Choroid plexus epithelial cell (primary cell): Measurements from ENCODE around the gene C4B.
"Not testable (repeated sequence)": the region's sequence is repeated elsewhere in the genome, so short reads cannot be mapped to it uniquely, and the experiment has no call there.

Experiments used
- DNase-seq: peaks from one replicate; pipeline ENCODE4 v3.0.0-alpha.2; 2010; ENCODE audit warnings: low read depth
- H3K4me3 ChIP-seq: 2 replicates; pipeline ENCODE4 v1.5.1; 2011; ENCODE audit warnings: low read depth, mild to moderate bottlenecking, control low read depth, low read length, moderate library complexity
- TF ChIP-seq, protein P1 (sequence below): conservative IDR thresholded peaks from 2 replicates; pipeline ENCODE4 v1.5.1; 2011; ENCODE audit warnings: low read depth, mild to moderate bottlenecking, control low read depth, inconsistent platforms, low read length, moderate library complexity

C4B gene

DNA sequence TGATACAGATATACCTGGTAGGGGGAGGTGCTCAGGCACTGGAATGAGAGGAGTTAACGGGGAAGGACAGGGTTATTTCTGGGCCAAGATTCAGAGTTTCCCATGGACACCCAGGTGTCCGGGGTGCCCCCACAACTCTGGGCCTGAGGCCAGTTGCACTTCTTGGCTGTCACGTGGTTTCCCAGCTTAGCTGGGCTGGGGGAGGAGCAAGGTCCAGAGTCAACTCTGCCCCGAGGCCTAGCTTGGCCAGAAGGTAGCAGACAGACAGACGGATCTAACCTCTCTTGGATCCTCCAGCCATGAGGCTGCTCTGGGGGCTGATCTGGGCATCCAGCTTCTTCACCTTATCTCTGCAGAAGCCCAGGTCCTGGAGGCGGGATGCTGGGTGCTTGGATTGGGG is at the start of gene C4B:
Gene C4B, plus strand, starts transcription at position 249 of the 400 bp plus-strand sequence. Its CDS starts 51 bp downstream, at position 300.
- H3K4me3 ChIP-seq, DNase-seq: not testable (repeated sequence)

DNA sequence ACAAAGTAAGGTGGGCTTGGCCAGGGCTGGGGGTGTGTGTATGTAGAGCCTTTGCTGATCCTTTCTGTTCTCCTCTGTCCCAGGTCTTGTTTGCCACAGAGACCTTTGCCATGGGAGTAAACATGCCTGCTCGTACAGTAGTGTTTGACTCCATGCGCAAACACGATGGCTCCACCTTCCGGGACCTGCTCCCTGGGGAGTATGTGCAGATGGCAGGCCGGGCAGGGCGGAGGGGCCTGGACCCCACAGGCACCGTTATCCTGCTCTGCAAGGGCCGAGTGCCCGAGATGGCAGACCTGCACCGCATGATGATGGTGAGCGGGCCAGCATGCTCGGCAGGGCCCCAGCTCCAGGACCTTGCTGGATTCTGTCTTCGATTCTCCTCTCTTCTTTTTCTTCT is 48.9 kb upstream of the C4B start:
- no peak for DNase-seq
- no peak overlapping the region for H3K4me3 ChIP-seq
- TF ChIP-seq, protein P1, sequence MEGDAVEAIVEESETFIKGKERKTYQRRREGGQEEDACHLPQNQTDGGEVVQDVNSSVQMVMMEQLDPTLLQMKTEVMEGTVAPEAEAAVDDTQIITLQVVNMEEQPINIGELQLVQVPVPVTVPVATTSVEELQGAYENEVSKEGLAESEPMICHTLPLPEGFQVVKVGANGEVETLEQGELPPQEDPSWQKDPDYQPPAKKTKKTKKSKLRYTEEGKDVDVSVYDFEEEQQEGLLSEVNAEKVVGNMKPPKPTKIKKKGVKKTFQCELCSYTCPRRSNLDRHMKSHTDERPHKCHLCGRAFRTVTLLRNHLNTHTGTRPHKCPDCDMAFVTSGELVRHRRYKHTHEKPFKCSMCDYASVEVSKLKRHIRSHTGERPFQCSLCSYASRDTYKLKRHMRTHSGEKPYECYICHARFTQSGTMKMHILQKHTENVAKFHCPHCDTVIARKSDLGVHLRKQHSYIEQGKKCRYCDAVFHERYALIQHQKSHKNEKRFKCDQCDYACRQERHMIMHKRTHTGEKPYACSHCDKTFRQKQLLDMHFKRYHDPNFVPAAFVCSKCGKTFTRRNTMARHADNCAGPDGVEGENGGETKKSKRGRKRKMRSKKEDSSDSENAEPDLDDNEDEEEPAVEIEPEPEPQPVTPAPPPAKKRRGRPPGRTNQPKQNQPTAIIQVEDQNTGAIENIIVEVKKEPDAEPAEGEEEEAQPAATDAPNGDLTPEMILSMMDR, result no peak

DNA sequence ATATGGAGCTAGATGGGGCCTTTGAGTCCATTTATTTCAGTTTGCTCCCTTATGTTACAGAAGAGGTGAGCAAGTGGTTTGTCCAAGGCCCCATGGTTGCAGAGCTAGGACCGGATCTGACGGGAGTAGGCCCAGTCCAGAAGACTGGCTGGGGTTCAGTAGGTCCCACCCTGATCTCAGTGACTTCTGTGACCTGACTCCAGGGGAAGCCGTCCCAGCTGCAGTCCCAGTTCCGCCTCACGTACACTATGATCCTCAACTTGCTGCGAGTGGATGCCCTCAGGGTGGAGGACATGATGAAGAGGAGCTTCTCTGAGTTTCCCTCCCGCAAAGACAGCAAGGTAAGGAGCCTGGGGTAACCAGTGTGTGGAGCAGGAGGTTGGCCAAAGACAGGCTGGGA is 48.1 kb upstream of the C4B start:
- TF ChIP-seq, protein P1, result no peak
- DNase-seq, result no peak
- no peak overlapping the region for H3K4me3 ChIP-seq

DNA sequence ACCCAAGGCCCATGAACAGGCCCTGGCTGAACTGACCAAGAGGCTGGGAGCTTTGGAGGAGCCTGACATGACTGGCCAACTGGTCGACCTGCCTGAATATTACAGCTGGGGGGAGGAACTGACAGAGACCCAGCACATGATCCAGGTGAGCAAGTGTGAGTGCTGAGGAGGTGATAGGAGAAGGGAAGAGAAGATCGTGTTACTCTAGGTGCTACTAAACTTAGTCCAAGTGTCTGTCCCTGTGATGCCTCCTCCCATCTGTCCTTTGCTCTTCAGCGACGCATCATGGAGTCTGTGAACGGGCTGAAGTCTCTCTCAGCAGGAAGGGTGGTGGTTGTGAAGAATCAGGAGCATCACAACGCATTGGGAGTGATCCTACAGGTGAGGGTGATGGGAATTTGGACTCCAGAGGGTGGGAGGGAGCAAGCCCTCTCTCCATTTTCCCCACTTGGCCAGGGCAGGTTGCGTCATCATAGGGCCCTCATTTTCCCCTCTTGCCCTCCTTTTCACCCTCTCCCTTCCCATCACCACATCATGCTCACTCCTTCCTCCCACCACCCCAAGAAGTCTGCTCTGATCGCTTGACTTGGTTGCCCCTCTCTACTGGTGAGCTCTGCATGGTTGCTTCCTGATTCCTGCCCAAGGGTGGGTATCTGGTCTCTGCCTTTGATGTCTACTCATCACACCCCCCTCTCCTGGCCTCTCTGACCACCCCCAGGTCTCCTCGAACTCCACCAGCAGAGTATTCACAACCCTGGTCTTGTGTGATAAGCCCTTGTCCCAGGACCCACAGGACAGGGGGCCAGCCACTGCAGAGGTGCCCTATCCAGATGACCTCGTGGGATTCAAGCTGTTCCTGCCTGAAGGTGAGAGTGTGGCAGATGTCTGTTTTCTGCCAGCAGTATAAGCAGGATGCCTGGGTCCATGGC is 47.3 kb upstream of the C4B start:
- TF ChIP-seq, protein P1, result no peak
- DNase-seq, result no peak
- no peak overlapping the region for H3K4me3 ChIP-seq

DNA sequence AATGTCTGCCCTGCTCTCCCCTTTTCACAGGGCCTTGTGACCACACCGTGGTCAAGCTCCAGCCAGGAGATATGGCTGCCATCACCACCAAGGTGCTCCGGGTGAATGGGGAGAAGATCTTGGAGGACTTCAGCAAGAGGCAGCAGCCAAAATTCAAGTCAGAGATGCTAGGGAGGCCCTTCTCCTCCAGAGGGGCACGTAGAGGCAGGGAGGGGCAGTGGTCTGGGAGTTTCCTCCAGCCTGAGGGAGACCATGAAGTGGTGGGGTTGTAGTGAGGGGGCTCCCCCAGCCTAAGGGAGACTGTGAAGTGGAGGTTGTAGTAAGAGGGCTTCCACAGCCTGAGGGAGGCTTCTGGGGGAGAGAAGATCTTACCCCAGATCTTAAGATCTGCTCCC is 46.7 kb upstream of the C4B start:
- TF ChIP-seq, protein P1, result no peak
- DNase-seq, result no peak

DNA sequence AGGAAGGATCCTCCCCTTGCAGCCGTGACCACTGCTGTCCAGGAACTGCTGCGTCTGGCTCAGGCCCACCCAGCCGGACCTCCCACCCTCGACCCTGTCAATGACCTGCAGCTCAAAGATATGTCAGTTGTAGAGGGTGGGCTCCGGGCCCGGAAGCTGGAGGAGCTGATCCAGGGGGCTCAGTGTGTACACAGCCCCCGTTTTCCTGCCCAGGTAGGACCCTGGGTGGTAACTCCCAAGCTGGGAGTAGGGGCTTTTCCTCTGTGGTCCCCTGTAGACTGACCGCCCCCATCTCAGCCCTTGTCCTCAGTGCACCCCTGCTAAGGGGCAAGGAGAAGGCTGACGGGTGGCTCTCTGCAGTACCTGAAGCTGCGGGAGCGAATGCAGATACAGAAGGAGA is 46.3 kb upstream of the C4B start:
- H3K4me3 ChIP-seq, result no peak overlapping the region
- TF ChIP-seq, protein P1, result no peak
- no peak for DNase-seq

More for the DNA sequence above, 46.7 kb upstream of the C4B start:
- H3K4me3 ChIP-seq, result no peak overlapping the region

DNA sequence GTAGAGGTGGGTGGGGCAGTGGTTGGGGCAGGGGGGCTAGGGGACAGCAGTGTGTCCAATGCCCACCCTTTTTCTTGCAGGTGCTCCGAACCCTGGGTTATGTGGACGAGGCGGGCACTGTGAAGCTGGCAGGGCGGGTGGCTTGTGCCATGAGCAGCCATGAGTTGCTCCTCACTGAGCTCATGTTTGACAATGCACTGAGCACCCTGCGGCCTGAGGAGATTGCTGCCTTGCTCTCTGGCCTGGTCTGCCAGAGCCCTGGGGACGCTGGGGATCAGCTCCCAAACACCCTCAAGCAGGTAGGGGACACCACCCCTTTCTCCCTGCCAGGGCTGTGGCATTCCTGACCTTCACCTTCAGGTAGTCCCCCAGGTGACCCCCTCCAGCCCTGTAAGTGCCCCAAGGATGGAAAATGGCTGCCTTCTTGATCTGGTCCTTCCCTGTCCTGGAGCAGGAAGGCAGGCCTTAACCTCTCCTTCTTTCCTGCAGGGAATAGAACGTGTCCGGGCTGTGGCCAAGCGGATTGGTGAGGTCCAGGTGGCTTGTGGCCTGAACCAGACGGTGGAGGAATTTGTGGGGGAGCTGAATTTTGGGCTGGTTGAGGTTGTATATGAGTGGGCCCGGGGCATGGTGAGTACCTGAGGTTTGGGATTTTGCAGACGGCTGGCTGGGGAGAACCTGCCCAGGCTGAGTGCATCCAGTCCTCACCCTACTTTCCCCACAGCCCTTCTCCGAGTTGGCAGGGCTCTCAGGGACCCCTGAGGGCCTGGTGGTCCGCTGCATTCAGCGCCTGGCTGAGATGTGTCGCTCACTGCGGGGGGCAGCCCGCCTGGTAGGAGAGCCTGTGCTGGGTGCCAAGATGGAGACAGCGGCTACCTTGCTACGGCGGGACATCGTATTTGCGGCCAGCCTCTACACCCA is 45.5 kb upstream of the C4B start:
- no peak for DNase-seq
- TF ChIP-seq, protein P1, result no peak
- H3K4me3 ChIP-seq, result no peak overlapping the region
